Colonic mucosa (tissue), 4 donors: ENCODE measurements around the gene SMPDL3A. TPM values are rescaled to one million over a fixed set of nuclear protein-coding genes. Genes with fewer than 3 reads are reported as not detected.

Experiments
- DNase-seq: peaks from one replicate; pipeline ENCODE4 v3.0.0-alpha.2; 2020
- H3K27ac ChIP-seq: fragments of 200-600 bp; one replicate; pipeline ENCODE4 v1.8.0; 2021
- H3K27me3 ChIP-seq: fragments of 200-600 bp; one replicate; pipeline ENCODE4 v1.8.0; 2021
- H3K36me3 ChIP-seq: fragments of 200-600 bp; one replicate; pipeline ENCODE4 v1.8.0; 2021
- H3K4me1 ChIP-seq: fragments of 200-600 bp; one replicate; pipeline ENCODE4 v1.8.0; 2021; ENCODE audit warnings: mild to moderate bottlenecking
- H3K4me3 ChIP-seq: fragments of 200-600 bp; one replicate; pipeline ENCODE4 v1.8.0; 2021
- H3K9ac ChIP-seq, 2 donors: one replicate each; pipeline ENCODE4 v1.7.0; 2013; ENCODE audit warnings: control low read depth in 2 of 2, low read depth in 2 of 2, low read length in 2 of 2
- H3K9me3 ChIP-seq: fragments of 200-600 bp; one replicate; pipeline ENCODE4 v1.8.0; 2021
- intact Hi-C: fragments of 100-400 bp; cut with DNase I; formaldehyde crosslinking; loops from one replicate; pipeline ENCODE4 v1.14.1; 2022
- total RNA-seq, 2 donors: library from RNA; stranded (reverse); fragmentation: NEBNext Ultra II Directional in 1 of 2; extraction: Animal tissue kit (Norgen Biotek cat#: 25700) in 1 of 2; gene quantifications; one replicate each; pipeline ENCODE4 v1.2.1, GENCODE V29; 2021
- TF ChIP-seq, protein P1 (sequence below): fragments of 200-600 bp; IDR thresholded peaks from one replicate; pipeline ENCODE4 v1.8.0; 2022; ENCODE audit warnings: antibody characterized with exemption, mild to moderate bottlenecking
- donor health status: healthy.
- donor health status: DM: no; HTN: no; CAD: no.
- donor health status: DM: no; HTN: no; CAD: no.

Gene SMPDL3A
- total RNA-seq, 2 donors from 2014 or later: 47.5 to 86.5 TPM

DNA sequence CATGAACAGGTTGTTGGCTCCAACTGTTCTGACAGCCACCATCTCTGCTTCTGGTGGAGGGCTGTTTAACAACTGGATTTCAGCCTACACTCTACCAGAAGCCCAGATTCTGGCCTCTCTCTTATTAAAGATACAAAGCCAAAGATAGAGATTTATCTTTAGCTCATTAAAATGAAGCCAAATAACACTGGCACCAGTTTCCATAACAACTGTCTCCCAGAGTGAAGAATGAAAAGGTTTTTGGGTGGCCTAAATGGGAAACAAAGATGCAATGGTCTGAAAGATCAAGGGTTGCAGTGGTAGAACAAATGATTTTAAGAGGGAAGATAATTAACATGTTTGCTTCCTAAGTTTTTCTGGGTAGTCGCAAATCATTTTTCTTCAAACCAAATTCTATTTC is 3.2 kb upstream of the SMPDL3A start:
- no peak overlapping the region for H3K27ac ChIP-seq
- no peak for DNase-seq
- no peak overlapping the region for H3K9ac ChIP-seq
- H3K4me1 ChIP-seq: no peaks in the 10 kb centered on the region
- no peaks in the 10 kb centered on the region for H3K27me3 ChIP-seq
- no peaks in the 10 kb centered on the region for H3K9me3 ChIP-seq
- no peak overlapping the region for H3K4me3 ChIP-seq
- H3K36me3 ChIP-seq: no peaks in the 10 kb centered on the region
- intact Hi-C loops: no loop called here
- TF ChIP-seq, protein P1, sequence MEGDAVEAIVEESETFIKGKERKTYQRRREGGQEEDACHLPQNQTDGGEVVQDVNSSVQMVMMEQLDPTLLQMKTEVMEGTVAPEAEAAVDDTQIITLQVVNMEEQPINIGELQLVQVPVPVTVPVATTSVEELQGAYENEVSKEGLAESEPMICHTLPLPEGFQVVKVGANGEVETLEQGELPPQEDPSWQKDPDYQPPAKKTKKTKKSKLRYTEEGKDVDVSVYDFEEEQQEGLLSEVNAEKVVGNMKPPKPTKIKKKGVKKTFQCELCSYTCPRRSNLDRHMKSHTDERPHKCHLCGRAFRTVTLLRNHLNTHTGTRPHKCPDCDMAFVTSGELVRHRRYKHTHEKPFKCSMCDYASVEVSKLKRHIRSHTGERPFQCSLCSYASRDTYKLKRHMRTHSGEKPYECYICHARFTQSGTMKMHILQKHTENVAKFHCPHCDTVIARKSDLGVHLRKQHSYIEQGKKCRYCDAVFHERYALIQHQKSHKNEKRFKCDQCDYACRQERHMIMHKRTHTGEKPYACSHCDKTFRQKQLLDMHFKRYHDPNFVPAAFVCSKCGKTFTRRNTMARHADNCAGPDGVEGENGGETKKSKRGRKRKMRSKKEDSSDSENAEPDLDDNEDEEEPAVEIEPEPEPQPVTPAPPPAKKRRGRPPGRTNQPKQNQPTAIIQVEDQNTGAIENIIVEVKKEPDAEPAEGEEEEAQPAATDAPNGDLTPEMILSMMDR: no peak

DNA sequence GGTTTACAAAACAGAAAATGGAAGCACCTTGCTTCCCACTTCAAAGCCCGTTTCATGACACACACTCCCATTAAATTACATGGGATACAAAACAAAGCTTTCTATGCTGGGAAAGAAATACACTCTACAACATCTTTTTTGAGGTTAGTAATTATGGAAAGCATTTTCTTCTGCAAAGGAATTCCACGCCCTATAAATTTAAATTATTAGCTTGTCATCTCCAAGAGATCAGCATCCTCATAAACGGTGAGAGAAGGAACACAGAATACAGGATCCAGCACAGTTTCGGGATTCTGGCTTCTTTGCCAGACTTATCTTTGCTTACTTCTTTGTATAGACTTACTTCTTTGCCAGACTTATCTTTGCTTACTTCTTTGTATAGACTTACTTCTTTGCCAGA is 1.3 kb upstream of the SMPDL3A start:
- Histone ChIP-seq H3K27me3 (no peaks in the 10 kb centered on the region), H3K36me3 (no peaks in the 10 kb centered on the region), H3K9ac (no peak overlapping the region), H3K9me3 (no peaks in the 10 kb centered on the region), H3K27ac (no peak overlapping the region), H3K4me1 (no peaks in the 10 kb centered on the region), H3K4me3 (no peak overlapping the region)
- TF ChIP-seq, protein P1: no peak
- intact Hi-C loops: no loop called here
- DNase-seq: no peak

DNA sequence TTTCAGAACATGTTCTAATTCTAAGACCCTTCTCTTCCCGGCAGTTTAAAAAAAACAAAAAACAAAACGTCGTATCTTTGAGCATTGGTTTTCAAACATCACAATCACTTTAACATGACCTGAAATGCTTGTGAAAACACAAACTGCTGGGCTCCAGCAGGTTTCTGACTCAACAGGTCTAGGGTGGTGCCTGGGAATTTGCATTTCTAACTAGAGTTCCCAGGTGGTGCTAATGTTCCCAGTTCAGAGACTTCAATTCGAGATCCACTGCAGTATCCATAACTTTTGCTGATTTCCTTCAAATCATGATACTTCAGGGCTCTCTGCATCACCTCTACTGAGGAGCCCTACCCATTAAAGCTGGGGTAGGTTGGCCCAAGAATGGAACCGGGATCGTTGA is 850 bp upstream of the SMPDL3A start:
- intact Hi-C loops: no loop called here
- no peak for DNase-seq
- TF ChIP-seq, protein P1: no peak
- no peaks in the 10 kb centered on the region for H3K9me3 ChIP-seq
- H3K36me3 ChIP-seq: no peaks in the 10 kb centered on the region
- peak overlapping the region; percentile 98 for H3K27ac ChIP-seq
- H3K27me3 ChIP-seq: no peaks in the 10 kb centered on the region
- H3K4me1 ChIP-seq: no peaks in the 10 kb centered on the region
- H3K4me3 ChIP-seq: no peak overlapping the region
- H3K9ac ChIP-seq: peak overlapping the region in 1 of 2 donors; percentile 97

DNA sequence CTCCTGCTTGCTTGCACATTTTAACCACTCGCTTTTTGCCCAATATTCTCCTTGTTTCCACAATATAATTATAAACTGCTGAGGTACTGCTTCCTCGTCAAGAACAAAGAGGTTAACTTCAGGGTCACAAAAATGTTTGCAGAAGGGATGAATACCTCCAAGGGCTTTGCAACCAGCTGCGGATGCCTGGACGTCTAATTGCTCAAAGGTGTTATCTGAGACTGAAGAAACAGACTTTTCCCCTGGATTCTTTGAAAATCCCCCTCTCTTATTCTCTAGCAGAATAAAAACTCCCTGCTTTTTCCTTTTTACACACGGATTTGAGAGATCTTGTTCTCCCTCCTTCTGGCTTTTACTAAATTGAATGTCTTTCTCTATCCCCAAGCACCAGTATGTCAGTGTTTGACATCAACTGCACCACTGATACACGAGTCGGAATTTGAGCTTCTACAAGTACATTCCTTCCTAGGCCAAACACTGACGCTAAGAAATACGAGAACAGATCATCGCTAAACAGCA is 336 bp upstream of the SMPDL3A start:
- Histone ChIP-seq H3K4me1 (no peaks in the 10 kb centered on the region), H3K27me3 (no peaks in the 10 kb centered on the region), H3K36me3 (no peaks in the 10 kb centered on the region), H3K27ac (peak overlapping the region; percentile 98), H3K4me3 (peak overlapping the region; percentile 64), H3K9me3 (no peaks in the 10 kb centered on the region), H3K9ac (peak overlapping the region; percentile 94 to 97)
- DNase-seq: no peak
- intact Hi-C loops: no loop called here
- TF ChIP-seq, protein P1: no peak

DNA sequence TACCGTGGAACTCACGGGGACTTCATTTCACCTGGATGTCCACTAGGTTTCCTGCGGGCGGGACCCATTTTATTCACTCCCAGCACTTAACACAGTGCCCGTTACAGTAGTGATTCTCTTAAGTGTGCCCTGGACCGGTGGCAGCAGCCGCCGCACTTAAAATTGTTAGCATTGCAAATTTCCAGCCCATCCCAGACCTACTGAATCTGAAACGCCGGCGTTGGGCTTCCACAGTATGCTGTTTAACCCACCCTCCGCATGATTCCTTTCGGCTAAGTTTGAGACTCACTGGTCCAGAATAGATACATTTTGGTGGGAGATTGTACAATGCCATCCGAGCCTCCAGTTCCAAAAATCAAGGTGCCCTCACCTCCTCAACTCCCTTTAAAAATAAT is 967 bp downstream of the SMPDL3A start:
- intact Hi-C loops: no loop called here
- H3K27me3 ChIP-seq: no peaks in the 10 kb centered on the region
- H3K4me3 ChIP-seq: peak overlapping the region; percentile 64
- no peak for DNase-seq
- TF ChIP-seq, protein P1: no peak
- no peaks in the 10 kb centered on the region for H3K4me1 ChIP-seq
- no peaks in the 10 kb centered on the region for H3K36me3 ChIP-seq
- H3K27ac ChIP-seq: peak overlapping the region; percentile 98
- peak overlapping the region; percentile 94 to 97 for H3K9ac ChIP-seq
- H3K9me3 ChIP-seq: no peaks in the 10 kb centered on the region
